ENCODE results near the gene FAM72C.
"Not testable (repeated sequence)": the region's sequence is repeated elsewhere in the genome, so short reads cannot be mapped to it uniquely, and the experiment has no call there.

DNA sequence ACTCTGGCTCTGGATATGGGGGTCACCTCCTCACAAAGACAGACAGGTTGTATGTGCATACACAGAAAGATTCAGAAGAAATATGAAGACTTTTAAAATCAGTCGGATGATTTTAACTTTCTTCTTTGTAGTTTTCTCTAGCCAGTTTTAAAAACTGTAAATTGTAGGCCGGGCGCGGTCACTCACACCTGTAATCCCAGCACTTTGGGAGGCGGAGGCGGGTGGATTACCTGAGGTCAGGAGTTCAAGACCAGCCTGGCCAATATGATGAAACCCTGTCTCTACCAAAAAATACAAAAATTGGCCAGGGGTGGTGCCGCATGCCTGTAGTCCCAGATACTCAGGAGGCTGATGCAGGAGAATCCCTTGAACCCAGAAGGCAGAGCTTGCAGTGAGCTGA is 58.1 kb downstream of the FAM72C start:
- TF ChIP-seq CTCF (IDR thresholded peaks at IDR 0.05); POLR2A (IDR thresholded peaks at IDR 0.05; ENCODE audit: low read depth); EP300 (IDR thresholded peaks at IDR 0.05): not testable (repeated sequence)

All from esophagus muscularis mucosa (tissue), 4 donors.